ENCODE measurements around the gene CC2D2A. TPM values are rescaled to one million over a fixed set of nuclear protein-coding genes. Genes with fewer than 3 reads are reported as not detected.

Gene CC2D2A
- not detected for total RNA-seq

DNA sequence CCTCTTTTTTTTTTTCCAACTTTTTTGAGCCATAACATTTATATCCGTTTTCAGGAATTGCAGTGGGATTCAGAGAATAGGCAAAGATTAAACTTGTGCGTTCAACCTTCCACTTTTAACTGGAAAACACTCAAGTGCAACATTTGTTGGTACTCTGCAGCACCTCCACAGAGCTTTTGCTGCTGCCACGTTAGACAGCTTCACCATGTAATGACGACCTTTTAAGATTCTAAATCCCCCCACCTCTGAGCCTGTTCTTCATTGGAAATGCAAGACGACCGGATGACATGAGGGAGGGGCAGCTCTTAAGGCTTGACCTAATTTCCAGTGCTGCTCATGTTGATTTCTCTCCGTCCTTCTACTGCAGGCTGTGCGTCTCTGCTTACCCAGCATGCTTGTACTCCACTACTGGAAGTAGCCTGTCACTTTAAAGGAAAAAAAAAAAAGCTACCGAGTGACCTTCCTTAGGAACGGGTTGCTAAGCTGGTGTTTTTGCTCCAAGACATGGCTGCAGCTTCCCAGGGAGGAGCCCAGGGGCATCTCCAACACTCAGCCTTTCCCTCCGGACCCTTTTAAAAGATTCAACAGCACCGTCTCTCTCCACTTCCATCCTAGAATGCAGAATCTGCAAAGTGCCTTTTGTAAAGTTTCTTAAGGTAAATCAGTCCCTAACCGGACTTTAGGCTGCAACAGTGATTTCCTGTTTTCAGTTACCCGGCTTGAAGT is at the start of gene CC2D2A:
Gene CC2D2A, plus strand, starts transcription at position 481 of the 726 bp plus-strand sequence. CDS start 6,051 bp downstream, outside the sequence.
- Mint-ChIP-seq H3K27ac (no peak within 1 kb of the TSS), H3K9me3 (ENCODE audit: low read depth) (no peaks in the 10 kb centered on the region), H3K36me3 (ENCODE audit: low read depth) (no peaks in the 10 kb centered on the region), H3K4me1 (peaks cover 10% of the 10 kb centered on the region), H3K27me3 (no peaks in the 10 kb centered on the region), H3K4me3 (no peak within 1 kb of the TSS)
- intact Hi-C loops (cut with DNase I, micrococcal nuclease): no loop called here
- DNase-seq (no peak), ATAC-seq (no peak)
- CTCF ChIA-PET: interaction anchor here (0.5 to 4.3 kb wide), 4 partner anchors 10 to 1895 kb away, joined by 3 to 33 read pairs (median 3); no protein-coding TSS in a partner anchor
- POLR2A ChIA-PET: no interaction called here

DNA sequence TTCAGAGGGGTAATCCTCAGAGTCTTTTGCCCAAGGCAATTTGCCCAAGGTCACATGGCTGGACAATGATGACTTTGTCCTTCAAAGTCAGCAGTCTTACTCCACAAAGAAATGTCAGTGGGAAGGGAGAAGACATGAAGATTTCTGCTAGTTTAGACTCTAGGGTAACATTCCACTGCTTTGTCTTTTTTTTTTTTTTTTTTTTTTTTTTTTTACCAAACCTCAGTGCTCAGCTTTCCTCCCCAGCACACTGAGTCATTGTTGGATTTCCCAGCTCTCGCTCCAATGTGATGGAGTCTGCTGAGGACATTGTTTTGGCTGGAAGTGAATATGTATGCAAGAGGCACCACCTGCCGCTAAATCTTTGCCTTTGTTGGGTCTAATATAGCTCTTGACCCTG is 49.0 kb upstream of the CC2D2A start:
- ChIA-PET POLR2A (no interaction called here), CTCF (interaction anchor here (0.6 to 1.2 kb wide), 2 partner anchors 19 to 111 kb away, joined by 3 read pairs; no protein-coding TSS in a partner anchor)
- H3K27ac Mint-ChIP-seq: no peak overlapping the region
- H3K27me3 Mint-ChIP-seq: peaks cover 2% of the 10 kb centered on the region
- intact Hi-C loops (cut with DNase I, micrococcal nuclease): loop anchor here in 1 of 2 experiments (5.0 kb wide), 1 partner anchor 237 kb away; the partner anchor contains the start of gene FBXL5
- no peak for ATAC-seq
- peaks cover 27% of the 10 kb centered on the region for H3K4me1 Mint-ChIP-seq
- no peaks in the 10 kb centered on the region for H3K9me3 Mint-ChIP-seq (ENCODE audit: low read depth)
- no peak for DNase-seq
- no peaks in the 10 kb centered on the region for H3K36me3 Mint-ChIP-seq (ENCODE audit: low read depth)
- no peak overlapping the region for H3K4me3 Mint-ChIP-seq

DNA sequence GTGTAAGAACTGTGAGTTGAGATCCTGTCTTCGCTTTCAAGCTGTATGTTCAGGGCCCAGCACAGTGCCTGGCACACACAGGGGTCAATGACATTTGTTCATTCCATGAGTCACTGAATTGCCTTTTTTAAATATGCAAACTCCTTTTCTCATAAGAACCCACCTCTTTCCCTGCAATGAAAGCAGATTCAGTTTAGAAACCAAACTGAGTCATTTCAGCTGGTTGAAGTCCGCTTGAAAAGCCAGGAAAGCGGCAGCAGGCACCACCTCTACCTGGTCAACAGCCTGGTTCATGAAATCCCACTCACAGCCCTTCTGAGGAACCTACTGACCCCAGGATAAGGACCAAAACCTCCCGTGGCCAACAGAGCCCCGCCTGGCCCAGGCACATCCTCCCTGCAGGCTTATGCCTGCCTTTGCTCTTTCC is 46.4 kb upstream of the CC2D2A start:
- ChIA-PET CTCF (interaction anchor here (0.9 to 2.2 kb wide), 2 partner anchors 34 to 37 kb away, joined by 4 to 5 read pairs; no protein-coding TSS in a partner anchor), POLR2A (no interaction called here)
- Mint-ChIP-seq H3K4me1 (peaks cover 34% of the 10 kb centered on the region), H3K36me3 (ENCODE audit: low read depth) (no peaks in the 10 kb centered on the region), H3K4me3 (no peak overlapping the region), H3K27ac (peak overlapping the region; percentile 68), H3K9me3 (ENCODE audit: low read depth) (no peaks in the 10 kb centered on the region), H3K27me3 (peaks cover 2% of the 10 kb centered on the region)
- intact Hi-C loops (cut with DNase I, micrococcal nuclease): loop anchor here in 1 of 2 experiments (5.0 kb wide), 1 partner anchor 234 kb away; the partner anchor contains the start of gene FBXL5
- ATAC-seq (peak; percentile 64), DNase-seq (peak; percentile 58)

DNA sequence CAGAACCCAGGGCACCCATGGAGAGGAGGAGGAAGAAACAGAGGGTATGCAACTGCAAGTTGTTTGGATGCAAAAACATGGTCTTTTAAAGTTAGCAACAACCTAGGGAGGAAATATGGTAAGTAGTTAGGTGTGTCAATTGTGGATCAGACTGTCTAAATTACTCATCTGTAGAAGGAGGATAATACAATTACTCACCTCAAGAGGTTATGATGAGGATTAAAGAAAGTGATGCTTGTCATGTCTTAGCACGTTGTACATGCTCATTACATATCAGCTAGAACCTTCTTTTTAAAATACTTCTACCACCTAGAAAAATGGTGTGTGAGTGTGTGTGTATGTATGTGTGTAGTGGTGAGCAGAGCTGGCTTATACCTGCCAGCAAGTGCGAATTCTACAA is 44.2 kb upstream of the CC2D2A start:
- H3K36me3 Mint-ChIP-seq (ENCODE audit: low read depth): no peaks in the 10 kb centered on the region
- no peak overlapping the region for H3K4me3 Mint-ChIP-seq
- H3K27me3 Mint-ChIP-seq: peaks cover 2% of the 10 kb centered on the region
- H3K27ac Mint-ChIP-seq: peak overlapping the region; percentile 9
- intact Hi-C loops (cut with DNase I, micrococcal nuclease): no loop called here
- ChIA-PET CTCF (interaction anchor here (0.6 to 2.5 kb wide), 7 partner anchors 21 to 341 kb away, joined by 3 to 11 read pairs (median 4); no protein-coding TSS in a partner anchor), POLR2A (no interaction called here)
- DNase-seq (no peak), ATAC-seq (peak; percentile 92)
- peaks cover 34% of the 10 kb centered on the region for H3K4me1 Mint-ChIP-seq
- no peaks in the 10 kb centered on the region for H3K9me3 Mint-ChIP-seq (ENCODE audit: low read depth)

- DNase-seq (no peak), ATAC-seq (no peak)
- Mint-ChIP-seq H3K9me3 (ENCODE audit: low read depth) (no peaks in the 10 kb centered on the region), H3K27ac (no peak overlapping the region), H3K4me3 (no peak overlapping the region), H3K4me1 (peaks cover 34% of the 10 kb centered on the region), H3K36me3 (ENCODE audit: low read depth) (no peaks in the 10 kb centered on the region), H3K27me3 (peaks cover 2% of the 10 kb centered on the region)
- POLR2A ChIA-PET: no interaction called here
- intact Hi-C loops (cut with DNase I, micrococcal nuclease): no loop called here
- CTCF ChIA-PET: interaction anchor here (2.5 kb wide), 1 partner anchor 30 kb away, joined by 11 read pairs; no protein-coding TSS in a partner anchor
Measured at GRCh38 chr4:15427161-15427560, 42.5 kb upstream of the CC2D2A start.

GRCh38 chr4:15427701-15428100 is 42.0 kb upstream of the CC2D2A start, which contains the start of gene C1QTNF7:
Gene C1QTNF7, plus strand, starts transcription at chr4:15428033. Its CDS starts 7,711 bp downstream, at chr4:15435744.
- no peaks in the 10 kb centered on the region for H3K36me3 Mint-ChIP-seq (ENCODE audit: low read depth)
- ChIA-PET POLR2A (no interaction called here), CTCF (no interaction called here)
- DNase-seq: no peak
- intact Hi-C loops (cut with DNase I, micrococcal nuclease): no loop called here
- ATAC-seq: no peak
- no peaks in the 10 kb centered on the region for H3K9me3 Mint-ChIP-seq (ENCODE audit: low read depth)
- peaks cover 2% of the 10 kb centered on the region for H3K27me3 Mint-ChIP-seq
- H3K4me1 Mint-ChIP-seq: peaks cover 34% of the 10 kb centered on the region
- no peak within 1 kb of the TSS for H3K4me3 Mint-ChIP-seq
- H3K27ac Mint-ChIP-seq: no peak within 1 kb of the TSS

DNA sequence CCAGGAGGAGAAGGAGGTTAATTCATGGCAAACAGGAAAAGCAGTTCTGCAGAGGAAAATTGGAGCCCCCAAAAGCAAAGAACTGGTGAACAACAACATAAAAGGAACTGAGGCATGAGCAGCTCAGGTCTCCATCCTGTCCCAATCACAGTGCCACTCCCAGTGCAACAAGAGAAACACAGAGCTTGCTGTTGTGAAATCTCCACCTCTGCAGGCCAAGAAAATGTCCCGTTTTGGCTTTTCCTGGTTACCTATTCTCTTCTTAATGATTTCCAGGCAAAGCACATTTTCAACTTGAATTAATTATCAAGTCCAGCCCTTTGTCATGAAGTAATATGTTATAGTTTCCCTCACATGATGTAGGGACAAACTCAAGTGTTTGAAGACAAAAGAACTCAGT is 41.1 kb upstream of the CC2D2A start:
- CTCF ChIA-PET: no interaction called here
- intact Hi-C loops (cut with DNase I, micrococcal nuclease): no loop called here
- no peak for DNase-seq
- POLR2A ChIA-PET: no interaction called here
- ATAC-seq: no peak
- Mint-ChIP-seq H3K4me1 (peaks cover 25% of the 10 kb centered on the region), H3K27me3 (peaks cover 1% of the 10 kb centered on the region), H3K27ac (no peak overlapping the region), H3K36me3 (ENCODE audit: low read depth) (no peaks in the 10 kb centered on the region), H3K9me3 (ENCODE audit: low read depth) (no peaks in the 10 kb centered on the region), H3K4me3 (no peak overlapping the region)

- Mint-ChIP-seq H3K27me3 (no peaks in the 10 kb centered on the region), H3K27ac (no peak overlapping the region), H3K4me3 (no peak overlapping the region), H3K4me1 (peaks cover 2% of the 10 kb centered on the region), H3K36me3 (ENCODE audit: low read depth) (no peaks in the 10 kb centered on the region), H3K9me3 (ENCODE audit: low read depth) (no peaks in the 10 kb centered on the region)
- no peak for DNase-seq
- intact Hi-C loops (cut with DNase I, micrococcal nuclease): no loop called here
- POLR2A ChIA-PET: no interaction called here
- CTCF ChIA-PET: no interaction called here
- ATAC-seq: no peak
Measured at GRCh38 chr4:15434091-15434490, 35.6 kb upstream of the CC2D2A start.

GRCh38 chr4:15434676-15435075 is 35.0 kb upstream of the CC2D2A start:
- ChIA-PET CTCF (no interaction called here), POLR2A (no interaction called here)
- H3K36me3 Mint-ChIP-seq (ENCODE audit: low read depth): no peaks in the 10 kb centered on the region
- intact Hi-C loops (cut with DNase I, micrococcal nuclease): no loop called here
- no peak overlapping the region for H3K4me3 Mint-ChIP-seq
- no peaks in the 10 kb centered on the region for H3K27me3 Mint-ChIP-seq
- ATAC-seq (no peak), DNase-seq (no peak)
- no peak overlapping the region for H3K27ac Mint-ChIP-seq
- peaks cover 2% of the 10 kb centered on the region for H3K4me1 Mint-ChIP-seq
- H3K9me3 Mint-ChIP-seq (ENCODE audit: low read depth): no peaks in the 10 kb centered on the region

GRCh38 chr4:15436513-15436912 is 33.2 kb upstream of the CC2D2A start:
- DNase-seq (no peak), ATAC-seq (no peak)
- intact Hi-C loops (cut with DNase I, micrococcal nuclease): no loop called here
- Mint-ChIP-seq H3K4me3 (no peak overlapping the region), H3K9me3 (ENCODE audit: low read depth) (no peaks in the 10 kb centered on the region), H3K36me3 (ENCODE audit: low read depth) (no peaks in the 10 kb centered on the region), H3K27ac (no peak overlapping the region), H3K4me1 (peaks cover 2% of the 10 kb centered on the region), H3K27me3 (no peaks in the 10 kb centered on the region)
- POLR2A ChIA-PET: no interaction called here
- CTCF ChIA-PET: interaction anchor here (0.7 to 1.3 kb wide), 4 partner anchors 13 to 369 kb away, joined by 3 read pairs; no protein-coding TSS in a partner anchor

DNA sequence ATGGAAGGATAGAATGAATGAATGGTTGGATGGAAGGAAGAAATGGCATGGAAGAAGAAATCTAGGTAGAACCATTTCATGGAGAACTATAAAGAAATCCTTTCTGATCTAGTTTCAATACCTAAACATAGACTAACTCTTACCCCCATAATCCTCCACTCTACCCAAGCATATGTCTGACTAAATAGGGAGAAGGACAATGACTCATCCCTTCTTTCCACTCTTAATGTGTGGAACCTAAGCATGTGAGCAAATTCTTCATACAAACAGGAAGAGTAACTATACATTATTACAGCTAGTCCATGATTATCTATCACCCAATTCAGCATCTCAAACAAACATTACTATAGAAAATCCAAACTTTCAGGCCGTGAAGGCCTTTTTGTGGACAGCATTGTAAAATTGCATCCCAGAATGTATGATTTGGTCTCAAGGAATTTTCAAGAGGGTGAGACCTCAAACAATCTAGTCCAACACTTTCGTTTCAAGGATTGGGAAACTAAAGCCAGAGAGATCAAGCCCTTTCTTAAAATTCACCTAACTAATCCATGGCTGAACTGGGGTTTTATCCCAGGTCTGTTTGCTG is 30.6 kb upstream of the CC2D2A start:
- no peaks in the 10 kb centered on the region for H3K36me3 Mint-ChIP-seq (ENCODE audit: low read depth)

More for the DNA sequence above, 30.6 kb upstream of the CC2D2A start:
- H3K9me3 Mint-ChIP-seq (ENCODE audit: low read depth): no peaks in the 10 kb centered on the region
- ChIA-PET CTCF (no interaction called here), POLR2A (no interaction called here)
- DNase-seq (no peak), ATAC-seq (peak; percentile 75)
- H3K4me1 Mint-ChIP-seq: peaks cover 2% of the 10 kb centered on the region
- H3K4me3 Mint-ChIP-seq: no peak overlapping the region
- intact Hi-C loops (cut with DNase I, micrococcal nuclease): no loop called here
- H3K27ac Mint-ChIP-seq: no peak overlapping the region
- H3K27me3 Mint-ChIP-seq: no peaks in the 10 kb centered on the region

All from activated CD4-positive, alpha-beta T cell treated with anti-CD3 and anti-CD28 coated beads for 36 hours (primary cell).